ENCODE data around the gene RBBP4.
"Not testable (repeated sequence)": the region's sequence is repeated elsewhere in the genome, so short reads cannot be mapped to it uniquely, and the experiment has no call there.

Gene RBBP4

DNA sequence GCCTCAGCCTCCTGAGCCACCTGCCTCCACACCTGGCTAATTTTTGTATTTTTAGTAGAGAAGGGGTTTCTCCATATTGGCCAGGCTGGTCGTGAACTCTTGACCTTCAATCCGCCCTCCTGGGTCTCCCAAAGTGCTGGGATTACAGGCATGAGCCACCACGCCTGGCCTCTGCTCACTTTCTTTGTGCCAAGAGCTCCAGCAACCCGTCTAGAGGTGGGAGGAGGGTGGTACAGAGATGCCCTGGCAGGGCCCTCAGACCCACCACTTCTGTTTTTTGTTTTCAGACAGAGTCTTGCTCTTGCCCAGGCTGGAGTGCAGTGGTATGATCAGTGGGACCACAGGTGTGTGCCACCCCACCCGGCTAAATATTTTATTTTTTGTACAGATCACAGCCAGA, 58.5 kb downstream of the RBBP4 start:
- intact Hi-C loops (cut with DNase I), result no loop called here
- no peak for DNase-seq

DNA sequence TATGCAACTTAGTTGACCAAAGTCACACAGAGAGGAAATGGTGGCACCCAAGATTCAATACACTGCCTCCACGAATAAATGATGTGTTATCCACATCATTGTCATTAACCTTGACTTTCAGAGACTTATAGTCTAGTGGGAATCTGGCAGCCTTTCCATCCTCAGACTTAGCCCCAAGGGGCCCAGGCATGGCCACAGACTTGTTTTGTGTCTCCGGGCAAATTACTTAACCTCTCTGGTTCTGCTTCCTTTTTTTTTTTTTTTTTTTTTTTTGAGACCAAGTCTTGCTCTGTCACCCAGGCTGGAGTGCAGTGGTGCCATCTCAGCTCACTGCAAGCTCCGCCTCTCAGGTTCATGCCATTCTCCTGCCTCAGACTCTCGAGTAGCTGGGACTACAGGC, 60.2 kb downstream of the RBBP4 start:
- DNase-seq; intact Hi-C loops (cut with DNase I): not testable (repeated sequence)

DNA sequence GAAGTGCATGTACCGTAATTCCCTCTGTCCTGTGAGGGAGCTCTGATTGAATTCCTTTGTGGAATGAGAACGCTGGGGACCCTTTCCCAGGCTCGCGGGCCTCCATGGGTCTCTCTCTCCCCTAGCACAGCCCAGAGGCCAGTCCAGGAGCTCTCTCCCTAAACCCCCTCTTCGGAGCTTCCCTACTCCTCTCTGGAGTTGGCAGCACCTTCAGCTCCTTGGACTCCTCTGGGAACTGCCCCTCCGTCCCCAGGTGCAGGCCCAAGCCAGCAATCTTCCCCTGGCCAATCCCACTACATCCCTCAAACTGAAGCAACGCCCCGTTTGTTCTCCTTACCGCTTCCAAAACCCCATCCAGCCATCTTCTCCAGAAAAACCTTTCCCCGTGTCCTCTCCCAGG, 62.1 kb downstream of the RBBP4 start:
- no peak for DNase-seq

DNA sequence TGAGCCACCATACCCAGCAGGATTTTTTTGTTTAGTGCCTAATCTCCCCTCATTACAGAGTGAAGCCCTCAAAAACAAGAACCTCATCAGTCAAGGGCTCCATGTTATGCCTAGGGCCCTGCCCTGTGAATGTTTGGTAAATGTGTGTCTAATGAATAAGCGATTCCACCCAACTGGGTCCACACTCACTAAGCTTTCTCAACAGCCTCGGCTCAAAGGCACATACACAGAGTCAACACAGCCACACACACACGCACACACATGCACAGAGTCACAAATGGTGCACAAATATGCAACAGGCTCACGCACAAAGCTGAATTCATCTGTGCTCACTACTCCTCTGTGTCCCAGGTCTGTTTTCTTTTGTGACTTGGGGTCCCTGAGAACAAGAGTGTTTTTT, 63.3 kb downstream of the RBBP4 start:
- intact Hi-C loops (cut with DNase I), result no loop called here
- no peak for DNase-seq

More for the DNA sequence above, 62.1 kb downstream of the RBBP4 start:
- intact Hi-C loops (cut with DNase I), result no loop called here

DNA sequence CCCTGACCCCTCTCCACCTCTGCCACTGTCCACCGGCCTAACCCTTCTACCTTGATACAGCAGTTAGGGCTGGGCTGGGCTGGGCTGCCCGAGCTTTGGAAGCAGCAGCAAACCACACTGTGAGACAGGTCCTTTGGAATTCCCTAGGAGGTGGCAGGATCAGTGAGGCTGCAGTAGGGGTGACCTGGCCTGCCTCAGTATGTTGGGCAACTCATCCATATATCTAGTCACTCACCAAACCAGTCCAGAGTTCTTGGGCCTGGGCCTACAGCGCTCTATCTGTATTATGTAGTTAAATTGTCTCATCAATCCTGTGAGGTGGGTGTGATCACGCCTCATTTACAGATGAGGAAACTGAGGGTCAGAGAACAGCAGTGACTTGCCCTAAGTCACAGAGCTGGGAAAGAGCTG, 64.9 kb downstream of the RBBP4 start:
- no peak for DNase-seq
- intact Hi-C loops (cut with DNase I), result no loop called here

DNA sequence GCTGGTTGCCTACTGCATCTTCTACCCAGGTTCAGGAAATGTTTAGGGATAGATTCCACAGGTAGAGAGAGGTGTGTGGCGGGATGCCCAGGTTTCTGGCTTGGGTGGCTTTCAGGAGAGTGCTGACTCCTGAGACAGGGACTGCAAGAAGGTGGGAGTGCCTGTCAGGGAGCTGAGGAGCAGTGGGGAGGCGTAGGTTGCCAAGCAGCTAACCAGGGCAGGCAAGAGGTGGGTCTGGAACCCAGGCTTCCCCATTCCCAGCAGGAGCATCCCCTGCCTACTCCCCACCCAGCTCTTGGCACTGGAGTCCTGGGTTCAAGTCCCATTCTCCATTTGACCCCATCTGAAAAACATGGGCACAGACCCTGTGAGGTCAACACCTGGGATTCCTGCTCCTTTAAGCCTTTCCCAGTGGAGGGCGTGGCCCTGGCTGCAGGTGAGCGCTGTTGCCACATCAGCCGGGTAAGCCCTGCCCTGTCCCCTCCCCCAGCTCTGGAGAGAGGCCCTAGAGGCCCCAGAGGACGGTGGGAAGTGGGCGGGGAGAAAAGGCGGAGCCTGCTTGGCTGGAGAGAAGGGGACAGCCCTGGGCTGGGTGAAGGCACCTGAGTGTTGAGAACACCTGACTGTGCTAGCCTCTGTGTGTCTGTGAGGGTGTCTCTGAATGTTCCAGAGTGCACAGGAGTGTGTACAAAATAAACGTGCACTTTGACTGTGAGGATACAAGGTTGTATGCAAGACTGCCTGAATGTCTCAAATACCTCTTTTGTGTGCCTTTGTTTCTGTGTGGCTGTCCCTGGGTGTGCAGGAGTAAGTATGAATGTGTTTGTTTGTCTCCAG, 65.5 kb downstream of the RBBP4 start:
- intact Hi-C loops (cut with DNase I), result no loop called here
- DNase-seq, result peak in 11 of 42 donors; percentile 9 to 44 (median 27)

DNA sequence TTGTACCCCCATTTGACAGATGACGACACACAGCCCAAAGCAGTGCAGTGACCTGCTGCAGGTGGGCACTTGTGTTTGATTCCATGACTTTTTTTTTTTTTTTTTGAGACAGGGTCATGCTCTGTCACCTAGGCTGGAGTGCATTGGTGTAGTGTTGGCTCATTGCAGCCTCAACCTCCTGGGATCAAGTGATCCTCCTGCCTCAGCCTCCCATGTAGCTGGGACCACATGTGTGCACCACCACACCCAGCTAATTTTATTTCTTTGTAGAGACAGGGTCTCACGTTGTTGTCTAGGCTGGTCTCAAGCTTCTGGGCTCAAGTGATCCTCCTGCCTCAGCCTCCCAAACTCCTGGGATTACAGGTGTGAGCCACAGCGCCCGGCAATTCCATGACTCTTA, 66.5 kb downstream of the RBBP4 start:
- no peak for DNase-seq
- intact Hi-C loops (cut with DNase I), result no loop called here

DNA sequence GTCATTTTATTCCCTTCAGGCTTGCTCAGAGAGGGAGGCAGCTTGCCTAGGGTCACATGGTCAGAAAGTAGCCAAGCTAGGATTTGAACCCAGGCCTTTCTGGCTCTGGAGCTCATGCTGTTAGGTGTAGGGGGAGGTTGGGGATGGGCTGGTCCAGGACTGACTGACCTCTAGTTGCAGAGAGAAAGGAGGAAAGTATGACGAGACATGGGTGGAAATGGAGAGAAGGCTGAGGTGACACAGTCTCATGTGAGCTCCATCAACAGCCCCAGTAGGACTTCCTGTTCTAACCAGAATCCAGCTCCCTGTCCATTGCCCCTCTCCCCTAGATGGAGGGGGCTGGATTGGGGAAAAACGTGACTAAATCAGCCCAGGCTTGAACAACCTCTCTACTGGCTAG, 67.0 kb downstream of the RBBP4 start:
- intact Hi-C loops (cut with DNase I), result no loop called here
- DNase-seq, result no peak

DNA sequence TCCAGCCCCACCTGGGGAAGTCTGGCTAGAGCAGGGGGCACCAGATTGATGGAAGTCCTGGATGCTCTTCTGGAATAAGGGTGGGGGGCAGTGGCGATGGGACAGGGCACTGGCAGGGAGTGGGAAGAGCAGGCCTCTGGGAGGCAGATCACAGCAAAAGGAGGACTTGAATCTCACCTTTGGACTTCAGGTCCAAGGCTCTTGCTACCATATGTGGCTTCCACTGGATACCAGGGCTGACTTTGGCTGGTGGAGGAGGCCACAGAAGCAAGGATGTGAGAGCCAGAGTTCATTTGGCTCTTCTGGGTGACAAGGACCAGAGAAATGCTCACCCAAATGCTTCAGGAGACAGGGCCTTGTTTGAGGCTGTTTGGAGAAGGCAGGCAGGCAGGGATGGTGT, 67.5 kb downstream of the RBBP4 start:
- intact Hi-C loops (cut with DNase I), result no loop called here
- DNase-seq, result no peak

DNA sequence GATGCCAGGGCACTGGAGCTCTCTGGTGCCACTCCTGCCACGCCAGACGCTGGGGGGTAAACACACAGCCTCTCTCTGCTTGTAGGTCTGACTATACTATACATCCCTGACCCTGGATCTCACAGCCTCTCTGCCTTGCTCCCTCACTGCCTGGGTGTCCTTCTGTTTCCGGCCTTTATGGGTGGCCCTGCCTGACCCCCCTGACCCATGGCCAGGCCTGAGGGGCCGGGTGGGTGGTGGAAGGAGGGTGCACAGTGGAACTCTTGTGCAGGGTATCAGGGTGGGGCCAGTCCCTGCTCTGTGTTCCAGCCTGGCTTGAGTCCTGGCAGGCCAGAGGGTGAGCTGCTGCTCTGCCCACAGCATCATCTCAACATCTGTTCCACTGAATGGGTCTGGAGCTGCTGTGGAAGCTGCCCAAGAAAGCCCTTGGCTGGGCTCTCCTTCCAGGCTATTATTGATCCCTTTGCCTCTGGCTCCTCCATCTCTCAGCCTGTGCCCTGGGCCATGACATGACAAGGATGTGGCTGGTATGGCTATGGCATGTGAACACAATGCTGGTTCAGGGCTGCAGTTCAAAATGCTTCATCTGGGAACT, 68.8 kb downstream of the RBBP4 start:
- intact Hi-C loops (cut with DNase I), result no loop called here
- no peak for DNase-seq

DNA sequence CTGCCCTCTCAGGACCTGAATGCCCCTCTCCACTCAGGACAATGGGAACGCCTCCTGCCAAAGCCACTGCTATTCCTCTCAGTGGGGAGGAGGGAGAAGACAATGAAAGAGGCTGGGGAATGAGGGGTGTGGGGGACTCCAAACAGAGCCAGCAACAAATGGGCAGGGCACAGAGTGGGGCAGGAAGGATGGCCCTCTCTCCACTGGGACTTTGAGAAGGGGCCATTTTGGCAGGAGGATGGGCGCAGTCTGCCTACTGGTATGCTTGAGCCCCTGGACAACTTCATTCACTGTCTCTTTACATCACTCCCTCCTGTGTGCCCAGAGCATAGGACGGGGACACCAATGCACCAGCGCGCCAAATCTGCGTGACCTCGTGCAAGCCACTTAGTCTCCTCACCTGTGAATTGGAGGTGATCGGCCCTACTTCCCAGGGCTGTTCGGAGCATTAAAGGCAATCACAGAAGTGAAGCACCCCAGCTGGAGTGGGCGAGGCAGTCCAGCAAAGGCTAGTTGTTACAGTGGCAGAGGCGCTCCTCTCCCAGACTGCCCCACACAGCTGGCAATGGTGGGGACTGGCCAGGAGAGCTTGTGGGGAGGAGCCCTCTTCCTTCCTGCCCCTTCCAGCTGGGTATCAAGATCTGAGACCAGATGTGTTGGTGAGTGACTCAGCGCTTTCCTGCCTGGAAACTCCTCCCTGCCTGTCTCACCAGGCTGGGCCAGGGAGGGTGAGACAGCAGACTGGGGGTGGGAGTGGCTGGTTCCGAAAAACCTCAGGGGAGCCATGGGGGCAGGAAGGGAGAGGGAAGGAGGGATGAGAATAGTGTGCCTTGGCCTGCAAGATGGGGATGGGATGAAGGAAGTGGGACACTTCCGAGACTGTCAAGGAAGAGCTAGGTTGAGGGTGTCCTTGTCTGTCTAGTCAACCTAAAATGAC, 73.9 kb downstream of the RBBP4 start:
- intact Hi-C loops (cut with DNase I), result no loop called here

DNA sequence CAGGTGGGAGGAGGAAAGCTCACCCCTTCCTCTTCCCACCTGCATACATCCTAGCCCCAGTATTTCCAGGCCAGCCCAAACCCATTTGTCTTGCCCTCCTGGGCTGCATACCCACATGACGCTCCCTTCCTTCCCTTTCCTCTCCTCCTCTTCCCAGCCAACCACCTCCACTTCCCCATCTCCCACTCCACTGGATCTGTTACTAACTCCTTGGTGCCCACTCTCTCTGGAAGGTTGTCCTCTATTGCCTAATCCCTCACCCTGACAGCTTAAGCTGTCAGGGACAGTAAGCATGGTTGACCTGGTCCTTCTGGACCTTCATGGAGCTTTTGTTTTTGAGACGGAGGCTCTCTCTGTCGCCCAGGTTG, 74.6 kb downstream of the RBBP4 start:
- intact Hi-C loops (cut with DNase I), result no loop called here
- no peak for DNase-seq

More for the DNA sequence above, 73.9 kb downstream of the RBBP4 start:
- peak in 16 of 42 donors; percentile 5 to 55 (median 31) for DNase-seq

DNA sequence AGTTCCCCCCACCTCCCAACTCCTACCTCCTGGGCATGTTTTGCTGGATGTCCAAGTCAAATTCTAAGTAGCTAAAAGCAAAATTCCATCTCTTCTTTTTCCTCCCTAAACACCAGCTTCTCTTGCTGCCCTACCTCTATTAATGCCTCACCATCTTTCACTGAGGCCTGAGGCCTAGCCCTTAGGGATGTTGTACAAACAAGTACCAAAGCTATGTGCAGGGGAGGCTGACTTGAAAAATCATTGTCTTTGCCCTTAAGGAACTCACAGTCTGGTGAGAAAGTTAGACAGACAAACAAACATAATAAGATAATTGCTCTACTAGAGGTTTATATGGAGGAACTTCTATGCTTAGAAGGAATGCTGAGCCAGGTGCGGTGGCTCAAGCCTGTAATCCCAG, 76.9 kb downstream of the RBBP4 start:
- DNase-seq, result no peak
- intact Hi-C loops (cut with DNase I), result no loop called here

DNA sequence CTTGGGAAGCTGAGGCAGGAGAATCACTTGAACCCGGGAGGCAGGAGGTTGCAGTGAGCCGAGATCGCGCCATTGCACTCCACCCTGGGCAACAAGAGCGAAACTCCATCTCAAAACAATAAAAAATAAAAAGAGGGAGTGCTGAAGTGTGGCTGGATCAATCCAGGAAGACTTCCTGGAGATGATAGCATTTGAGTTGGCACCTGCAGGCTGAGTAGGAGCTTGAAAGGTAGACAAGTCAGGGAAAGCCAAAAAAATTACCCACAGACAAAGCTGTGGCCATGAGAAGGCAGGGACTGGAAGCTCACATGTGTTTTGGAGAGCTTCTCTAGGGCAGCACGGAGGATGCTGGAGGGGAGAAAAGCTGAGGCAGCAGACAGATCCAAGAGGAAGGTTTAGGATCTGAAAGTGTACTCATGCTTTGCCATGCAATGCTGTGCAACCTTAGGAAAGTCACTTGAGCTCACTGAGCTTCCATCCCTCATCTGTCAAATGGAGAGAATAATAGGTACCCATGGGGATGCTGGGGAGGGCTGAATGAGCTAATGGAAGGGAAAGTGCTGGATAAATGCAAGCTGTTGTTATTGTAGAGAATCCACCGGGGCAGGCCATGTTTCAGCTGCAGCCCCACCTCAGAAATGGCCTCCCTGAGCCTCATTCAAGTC, 77.5 kb downstream of the RBBP4 start:
- no peak for DNase-seq
- intact Hi-C loops (cut with DNase I), result no loop called here

DNA sequence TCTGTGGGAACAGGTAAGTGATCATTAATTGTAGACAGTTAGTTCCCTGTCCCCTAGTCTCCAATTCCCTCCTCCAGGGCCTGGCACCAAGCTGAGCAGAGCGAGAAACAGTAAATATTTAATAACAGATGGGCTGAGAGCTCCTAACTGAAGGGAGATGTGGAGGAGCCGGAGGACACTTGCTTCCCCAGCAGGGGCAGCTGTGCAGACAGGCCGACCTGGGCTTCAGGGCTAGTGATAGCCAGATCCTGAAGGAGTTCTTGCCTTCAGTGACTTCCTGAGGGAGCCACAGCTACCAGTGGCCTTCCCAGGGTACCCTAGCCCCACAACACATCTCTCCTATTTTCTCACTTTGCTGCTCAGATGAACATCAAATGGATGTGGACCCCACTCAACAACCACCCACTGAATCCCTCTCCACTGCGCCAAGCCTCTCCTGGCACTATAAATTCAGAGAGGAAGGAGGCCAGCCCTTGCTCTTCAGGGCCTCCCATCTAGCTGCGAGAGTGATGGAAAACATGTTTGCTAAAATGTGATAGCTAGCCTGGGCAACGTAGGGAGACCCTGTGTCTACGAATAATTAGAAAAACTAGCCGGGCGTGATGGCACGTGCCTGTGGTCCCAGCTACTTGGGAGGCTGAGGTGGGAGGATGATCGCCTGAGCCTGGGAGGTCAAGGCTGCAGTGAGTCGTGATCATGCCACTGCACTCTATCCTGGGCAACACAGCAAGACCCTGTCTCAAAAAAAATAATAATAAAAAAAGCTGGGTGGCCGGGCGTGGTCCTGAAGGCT, 78.4 kb downstream of the RBBP4 start:
- no peak for DNase-seq
- intact Hi-C loops (cut with DNase I), result no loop called here

DNA sequence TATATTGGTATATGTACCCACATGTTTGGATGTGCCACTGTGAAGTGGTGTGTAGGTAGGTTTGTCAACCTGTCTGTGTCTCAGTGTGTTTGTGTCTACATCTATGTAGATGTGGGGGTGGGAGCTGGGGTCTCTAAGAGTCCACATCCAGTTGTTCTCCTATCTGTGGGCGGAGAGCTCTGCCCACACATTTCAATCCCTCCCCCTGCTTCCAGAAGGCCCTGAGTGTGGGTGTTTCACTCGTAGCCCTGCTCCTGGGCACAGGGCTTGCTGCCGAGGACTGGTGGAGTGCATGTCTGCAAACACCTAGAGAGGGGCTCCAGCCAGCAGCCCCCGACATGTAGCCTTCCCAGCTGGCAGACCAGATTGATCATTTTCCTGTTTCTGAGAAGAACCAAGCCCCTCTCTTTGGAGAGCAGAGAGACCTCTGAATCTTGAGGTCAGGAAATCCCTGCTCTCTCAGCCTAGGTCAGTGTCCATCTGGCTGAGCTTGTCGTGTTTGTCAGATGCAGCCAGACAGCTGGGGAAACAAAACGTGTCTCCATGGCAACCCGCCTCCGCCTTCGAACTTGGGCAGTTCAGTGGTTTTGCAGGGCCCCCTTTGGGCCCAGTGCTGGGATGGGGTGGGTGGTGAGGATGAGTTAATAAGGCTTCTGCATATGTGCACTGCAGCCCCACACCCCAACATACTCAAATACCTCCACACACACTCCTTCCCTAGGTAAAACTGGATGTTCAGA, 82.7 kb downstream of the RBBP4 start:
- DNase-seq, result no peak
- intact Hi-C loops (cut with DNase I), result no loop called here

Data from head of caudate nucleus (tissue), 42 donors.